Hematopoietic multipotent progenitor cell treated with erythropoietin and hydrocortisone succinate and interleukin-3 and kit ligand, for 8 days (in vitro differentiated cells): ENCODE measurements around the gene CLCN6.

ENCODE experiments used
- DNase-seq: peaks from one replicate; pipeline ENCODE4 v3.0.0-alpha.2; 2015

CLCN6 gene

GRCh38 chr1:11780380-11781147, 25.4 kb upstream of the CLCN6 start:
- DNase-seq, result no peak

GRCh38 chr1:11781297-11781696, 24.7 kb upstream of the CLCN6 start:
- no peak for DNase-seq

GRCh38 chr1:11782127-11782708, 23.8 kb upstream of the CLCN6 start:
- DNase-seq, result no peak

- no peak for DNase-seq
Measured at GRCh38 chr1:11783556-11783955, 22.4 kb upstream of the CLCN6 start.

- DNase-seq, result no peak
Measured at GRCh38 chr1:11784256-11784992, 21.6 kb upstream of the CLCN6 start.

GRCh38 chr1:11784993-11785769, 20.8 kb upstream of the CLCN6 start:
- peak; percentile 60 for DNase-seq

GRCh38 chr1:11786168-11786567, 19.8 kb upstream of the CLCN6 start:
- DNase-seq, result no peak

- DNase-seq, result no peak
Measured at GRCh38 chr1:11787251-11787803, 18.7 kb upstream of the CLCN6 start.

GRCh38 chr1:11787804-11788436, 18.1 kb upstream of the CLCN6 start:
- no peak for DNase-seq

GRCh38 chr1:11788549-11789053, 17.4 kb upstream of the CLCN6 start:
- no peak for DNase-seq

- DNase-seq, result no peak
Measured at GRCh38 chr1:11789126-11790067, 16.6 kb upstream of the CLCN6 start.

GRCh38 chr1:11790101-11790879, 15.7 kb upstream of the CLCN6 start:
- no peak for DNase-seq

GRCh38 chr1:11790880-11791715, 14.9 kb upstream of the CLCN6 start:
- DNase-seq, result peak; percentile 71

GRCh38 chr1:11792106-11792505, 13.9 kb upstream of the CLCN6 start:
- DNase-seq, result no peak

GRCh38 chr1:11793819-11794218, 12.2 kb upstream of the CLCN6 start:
- no peak for DNase-seq

- no peak for DNase-seq
Measured at GRCh38 chr1:11794446-11795237, 11.3 kb upstream of the CLCN6 start.

- DNase-seq, result no peak
Measured at GRCh38 chr1:11795238-11795890, 10.6 kb upstream of the CLCN6 start.
